Keratinocyte (primary cell): ENCODE measurements around the gene NELL2. TPM values are rescaled to one million over a fixed set of nuclear protein-coding genes. Genes with fewer than 3 reads are reported as not detected.

Experiments
- DNase-seq: peaks from one replicate; pipeline ENCODE4 v3.0.0-alpha.2; 2011; ENCODE audit warnings: low read depth, missing footprints, low spot score
- FAIRE-seq: peaks from 2 replicates; lab custom pipeline; 2011; peaks lifted over from hg19 to GRCh38; lab: Jason Lieb, UNC
- H2AFZ ChIP-seq: 2 replicates; pipeline ENCODE4 v1.6.0; 2012; ENCODE audit warnings: low read length, control low read depth, inconsistent platforms; ENCODE audit not compliant: control insufficient read depth
- H3K27ac ChIP-seq: 2 replicates; pipeline ENCODE4 v1.5.1; 2011; ENCODE audit warnings: low read length; ENCODE audit not compliant: control insufficient read depth, insufficient read depth
- H3K27me3 ChIP-seq: 3 replicates; pipeline ENCODE4 v1.6.0; 2011; ENCODE audit warnings: low read length; ENCODE audit not compliant: control insufficient read depth, insufficient read depth; ENCODE audit errors: extremely low read depth
- H3K36me3 ChIP-seq, 2 experiments: 2 replicates in 1 of 2; 3 replicates in 1 of 2; pipeline ENCODE4 v1.5.1; 2011; ENCODE audit warnings: low read length in 2 of 2, mild to moderate bottlenecking in 1 of 2; ENCODE audit not compliant: control insufficient read depth in 2 of 2, insufficient read depth in 2 of 2; ENCODE audit errors: extremely low read depth in 1 of 2
- H3K4me1 ChIP-seq: 3 replicates; pipeline ENCODE4 v1.5.1; 2011; ENCODE audit warnings: low read length; ENCODE audit not compliant: control insufficient read depth, insufficient read depth; ENCODE audit errors: extremely low read depth
- H3K4me2 ChIP-seq: 3 replicates; pipeline ENCODE4 v1.6.0; 2011; ENCODE audit warnings: low read depth, low read length; ENCODE audit not compliant: control insufficient read depth, insufficient read depth; ENCODE audit errors: extremely low read depth
- H3K4me3 ChIP-seq, 3 experiments: fragments of 200-600 bp in 1 of 3; sonication (generic) in 1 of 3; 2 replicates in 2 of 3; 3 replicates in 1 of 3; pipeline ENCODE4 v1.5.1; 2011 to 2016; ENCODE audit warnings: low read length in 3 of 3, mild to moderate bottlenecking in 3 of 3, control low read depth in 2 of 3, inconsistent platforms in 1 of 3, low read depth in 1 of 3, mixed read lengths in 1 of 3, mixed run types in 1 of 3, moderate library complexity in 1 of 3; ENCODE audit not compliant: control insufficient read depth in 2 of 3, insufficient read depth in 2 of 3; ENCODE audit errors: extremely low read depth in 1 of 3
- H3K79me2 ChIP-seq: 2 replicates; pipeline ENCODE4 v1.6.0; 2012; ENCODE audit warnings: low read length; ENCODE audit not compliant: control insufficient read depth, insufficient read depth
- H3K9ac ChIP-seq: 3 replicates; pipeline ENCODE4 v1.6.0; 2011; ENCODE audit warnings: low read length; ENCODE audit not compliant: control insufficient read depth, insufficient read depth; ENCODE audit errors: extremely low read depth
- H3K9me1 ChIP-seq: 3 replicates; pipeline ENCODE4 v1.6.0; 2011; ENCODE audit warnings: low read length; ENCODE audit not compliant: control insufficient read depth, insufficient read depth; ENCODE audit errors: extremely low read depth
- H3K9me3 ChIP-seq: 2 replicates; pipeline ENCODE4 v1.5.1; 2012; ENCODE audit warnings: low read depth, low read length; ENCODE audit not compliant: control insufficient read depth
- H4K20me1 ChIP-seq: 3 replicates; pipeline ENCODE4 v1.6.0; 2011; ENCODE audit warnings: low read length; ENCODE audit not compliant: control insufficient read depth, insufficient read depth; ENCODE audit errors: extremely low read depth
- CTCF ChIP-seq, 3 experiments: IDR thresholded peaks in 1 of 3; conservative IDR thresholded peaks in 1 of 3; optimal IDR thresholded peaks in 1 of 3; 2 replicates in 2 of 3; 3 replicates in 1 of 3; pipeline versions ENCODE3 to v1.5.1; 2011; ENCODE audit warnings: low read length in 3 of 3, mild to moderate bottlenecking in 3 of 3, moderate library complexity in 2 of 3, control low read depth in 1 of 3, inconsistent platforms in 1 of 3; ENCODE audit not compliant: insufficient read depth in 2 of 3; ENCODE audit errors: extremely low read depth in 1 of 3
- EZH2 ChIP-seq: IDR thresholded peaks from one replicate; pipeline ENCODE4 v1.6.1; 2012; ENCODE audit warnings: inconsistent platforms, mild to moderate bottlenecking, low read length, moderate library complexity
- dilution Hi-C: fragments of 300-500 bp; cut with MboI; formaldehyde crosslinking; loops from one replicate; pipeline ENCODE4 v1.7.0; 2020; ENCODE audit warnings: low sequenced_read_pairs; ENCODE audit not compliant: extremely low pct_ligation_motif_present
- polyA plus RNA-seq, 5 experiments: library from polyadenylated mRNA; depleted of rRNA in 3 of 5; stranded (reverse) in 3 of 5; stranded (forward) in 1 of 5; unstranded in 1 of 5; fragments of >200 nt; gene quantifications; 1 replicate in 1 of 5; 2 replicates in 3 of 5; 3 replicates in 1 of 5; pipeline versions ENCODE4 v1.2.1 to v1.2.3, GENCODE V29; 2011 to 2012; ENCODE audit warnings: missing spikeins in 2 of 5, low read depth in 1 of 5, low replicate concordance in 1 of 5

NELL2 gene
- polyA plus RNA-seq, 1 donor (not counting 4 experiments of a cell fraction or from before 2014, with no cell fraction given) = 0.58 TPM

DNA sequence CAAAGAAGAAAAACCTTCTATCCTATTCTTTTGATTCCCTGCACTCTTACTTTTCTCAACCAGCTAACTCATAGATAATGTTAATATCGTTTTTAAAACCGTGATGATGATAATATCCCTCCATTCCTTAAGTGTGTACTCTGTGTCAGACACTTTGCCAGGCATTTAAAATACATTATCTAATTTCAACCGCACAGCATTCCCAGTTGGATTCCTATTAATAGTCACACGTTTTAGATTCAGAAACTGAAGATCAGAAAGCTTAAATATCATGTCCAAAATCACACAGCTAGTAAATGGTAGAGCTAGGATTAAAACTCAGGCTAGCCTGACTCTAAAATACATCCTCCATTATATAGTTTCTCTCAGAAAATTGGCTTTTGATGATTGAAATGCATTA, 366.0 kb downstream of the NELL2 start:
- H3K4me1 ChIP-seq = no peaks in the 10 kb centered on the region
- H2AFZ ChIP-seq = no peak overlapping the region
- no peak for DNase-seq
- H3K4me3 ChIP-seq = no peak overlapping the region
- FAIRE-seq = no peak
- H3K9ac ChIP-seq = no peak overlapping the region
- no peaks in the 10 kb centered on the region for H3K9me1 ChIP-seq
- no peaks in the 10 kb centered on the region for H4K20me1 ChIP-seq
- dilution Hi-C loops = no loop called here
- no peaks in the 10 kb centered on the region for H3K27me3 ChIP-seq
- H3K36me3 ChIP-seq = no peaks in the 10 kb centered on the region
- no peak overlapping the region for H3K4me2 ChIP-seq
- H3K9me3 ChIP-seq = no peaks in the 10 kb centered on the region
- no peak overlapping the region for H3K27ac ChIP-seq
- TF ChIP-seq EZH2 (no peak), CTCF (optimal IDR thresholded peaks at IDR 0.05 in 1 of 3, IDR thresholded peaks at IDR 0.05 in 1 of 3, conservative IDR thresholded peaks at IDR 0.05 in 1 of 3; ENCODE audit: extremely low read depth in 1 of 3, insufficient read depth in 2 of 3, low read length in 3 of 3) (no peak)
- no peaks in the 10 kb centered on the region for H3K79me2 ChIP-seq

- no peak overlapping the region for H3K9ac ChIP-seq
- FAIRE-seq (no peak), DNase-seq (no peak)
- dilution Hi-C loops = no loop called here
- H3K4me1 ChIP-seq = no peaks in the 10 kb centered on the region
- no peak overlapping the region for H2AFZ ChIP-seq
- H3K36me3 ChIP-seq = no peaks in the 10 kb centered on the region
- H3K4me2 ChIP-seq = no peak overlapping the region
- H4K20me1 ChIP-seq = no peaks in the 10 kb centered on the region
- no peak for TF ChIP-seq EZH2
- TF ChIP-seq CTCF (optimal IDR thresholded peaks at IDR 0.05 in 1 of 3, IDR thresholded peaks at IDR 0.05 in 1 of 3, conservative IDR thresholded peaks at IDR 0.05 in 1 of 3; ENCODE audit: extremely low read depth in 1 of 3, insufficient read depth in 2 of 3, low read length in 3 of 3) = no peak
- no peaks in the 10 kb centered on the region for H3K27me3 ChIP-seq
- no peaks in the 10 kb centered on the region for H3K9me1 ChIP-seq
- no peak overlapping the region for H3K4me3 ChIP-seq
- H3K79me2 ChIP-seq = no peaks in the 10 kb centered on the region
- no peaks in the 10 kb centered on the region for H3K9me3 ChIP-seq
- H3K27ac ChIP-seq = no peak overlapping the region
Observed at GRCh38 chr12:44509471-44509870, 366.6 kb downstream of the NELL2 start.
